Measurements from ENCODE around the gene MALRD1.

DNA sequence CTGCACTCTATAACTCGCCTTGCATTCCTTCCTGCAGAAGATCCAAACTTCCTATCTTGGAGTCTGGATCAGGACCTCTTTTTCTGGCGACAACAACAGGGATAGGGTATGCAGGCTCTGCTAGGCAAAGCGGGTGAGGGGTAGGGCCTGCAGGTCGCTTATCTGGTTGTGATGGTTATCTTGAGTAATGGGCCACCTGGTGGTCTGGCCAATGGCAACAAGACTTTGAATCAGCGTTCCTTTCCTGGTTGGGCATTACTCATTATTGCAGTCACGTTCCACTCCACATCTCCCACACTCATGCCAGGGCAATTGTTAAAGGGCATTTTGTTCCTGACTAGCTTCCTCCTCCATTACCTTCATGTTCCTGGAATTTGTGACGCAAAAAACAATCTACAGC is 719.3 kb downstream of the MALRD1 start:
- no peak for TF ChIP-seq EZH2phosphoT487 (IDR thresholded peaks at IDR 0.05; ENCODE audit: insufficient read depth, low read depth)
- no peak for TF ChIP-seq EZH2 (IDR thresholded peaks at IDR 0.05; ENCODE audit: insufficient read depth, poor library complexity, severe bottlenecking)

Data from GM23248 (cell line).